Stimulated activated CD4-positive, alpha-beta T cell treated with anti-CD3 and anti-CD28 coated beads, Interleukin-12 subunit alpha, Interleukin-12 subunit beta, amount 100 ng/mL, for 24 hours (primary cell): Measurements from ENCODE around the gene ZBED4.

ENCODE experiments used
- DNase-seq, 2 experiments: peaks; one replicate each; pipeline ENCODE4 v3.0.0-alpha.2; 2020; ENCODE audit warnings: low read depth in 2 of 2

The ZBED4 gene

DNA sequence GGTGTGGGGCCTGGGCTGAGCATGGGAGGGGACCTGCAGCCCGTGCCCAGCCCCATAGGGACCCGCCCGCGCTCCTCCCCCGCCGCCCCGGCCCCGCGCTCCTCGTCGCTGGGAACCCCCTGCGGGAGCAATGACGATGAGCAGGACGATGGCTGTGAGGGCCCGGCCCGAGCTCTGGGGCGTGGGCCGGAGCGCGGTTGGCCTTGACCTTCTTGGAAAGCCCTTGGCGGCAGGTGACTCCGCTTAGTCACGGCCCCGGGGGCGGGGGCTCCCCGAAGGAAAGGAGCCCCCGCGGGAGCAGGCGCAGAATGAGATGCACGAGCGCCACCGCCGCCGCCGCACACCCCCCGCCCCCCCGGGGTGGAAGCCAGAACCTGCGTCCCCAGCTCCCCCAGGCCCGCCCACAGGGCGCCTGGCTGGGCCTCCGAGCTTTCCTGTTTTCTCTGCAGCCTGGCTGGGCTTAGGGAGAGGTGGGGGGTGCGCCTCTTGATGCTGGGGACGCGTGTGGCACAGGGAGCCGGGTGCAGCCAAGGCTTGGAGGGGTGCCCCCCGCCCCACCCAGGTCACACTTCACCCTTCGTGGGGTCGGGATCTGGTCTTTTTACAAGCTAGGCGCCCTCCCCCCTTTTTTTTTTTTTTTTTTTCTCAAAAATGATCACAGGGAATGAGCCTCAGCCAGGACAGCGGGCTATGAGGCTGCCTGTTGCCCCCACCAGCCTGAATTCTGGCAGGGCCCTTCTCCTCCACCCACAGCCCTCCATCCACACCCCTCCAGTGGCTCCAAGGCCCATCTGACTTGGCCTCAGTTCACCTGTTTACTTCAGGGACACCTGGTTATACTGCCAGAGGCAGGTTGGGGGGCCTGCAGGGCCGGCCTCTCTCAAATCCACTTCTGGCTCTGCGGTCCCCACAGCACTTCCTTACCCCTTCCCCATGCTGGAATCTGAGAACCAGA lies 82.7 kb downstream of the ZBED4 start:
- peak; percentile 90 to 98 for DNase-seq

DNA sequence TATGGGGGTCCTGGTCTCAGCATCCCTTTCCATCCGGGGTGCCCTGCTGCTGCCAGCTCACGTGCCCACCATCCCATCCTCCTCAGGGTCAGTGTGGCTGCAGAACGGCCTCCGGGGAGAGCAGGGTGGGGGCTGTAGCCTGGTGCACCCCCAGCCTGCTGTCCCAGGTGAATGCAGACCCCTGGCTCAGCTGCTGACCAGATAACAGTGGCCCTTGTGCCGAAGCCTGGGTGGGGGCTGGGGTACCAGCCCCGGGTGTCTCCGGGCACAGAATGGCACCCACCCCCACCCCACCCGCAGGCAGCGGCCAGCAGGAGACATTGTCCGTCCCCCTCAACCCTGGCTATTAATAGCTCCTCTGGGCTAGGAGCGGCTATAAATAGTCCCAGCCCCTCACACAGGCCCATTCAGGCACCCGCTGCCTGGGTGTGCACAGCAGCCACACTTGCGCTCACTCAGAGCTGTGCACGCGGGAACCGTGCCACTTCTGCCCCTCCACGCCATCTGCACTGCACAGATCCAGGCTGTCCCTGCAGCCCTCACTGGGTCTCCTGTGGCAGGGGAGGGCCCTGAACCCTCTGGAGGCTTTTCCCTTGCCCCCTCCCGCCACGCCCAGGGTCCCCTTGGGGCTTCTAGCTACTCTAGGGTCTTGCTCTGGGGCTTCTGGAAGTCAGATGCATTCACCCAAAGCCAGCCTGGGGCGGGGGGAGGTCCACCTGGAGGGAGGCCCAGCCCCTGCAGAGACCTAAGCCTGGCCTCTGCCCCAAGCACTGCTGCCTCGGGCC lies 83.5 kb downstream of the ZBED4 start:
- no peak for DNase-seq

DNA sequence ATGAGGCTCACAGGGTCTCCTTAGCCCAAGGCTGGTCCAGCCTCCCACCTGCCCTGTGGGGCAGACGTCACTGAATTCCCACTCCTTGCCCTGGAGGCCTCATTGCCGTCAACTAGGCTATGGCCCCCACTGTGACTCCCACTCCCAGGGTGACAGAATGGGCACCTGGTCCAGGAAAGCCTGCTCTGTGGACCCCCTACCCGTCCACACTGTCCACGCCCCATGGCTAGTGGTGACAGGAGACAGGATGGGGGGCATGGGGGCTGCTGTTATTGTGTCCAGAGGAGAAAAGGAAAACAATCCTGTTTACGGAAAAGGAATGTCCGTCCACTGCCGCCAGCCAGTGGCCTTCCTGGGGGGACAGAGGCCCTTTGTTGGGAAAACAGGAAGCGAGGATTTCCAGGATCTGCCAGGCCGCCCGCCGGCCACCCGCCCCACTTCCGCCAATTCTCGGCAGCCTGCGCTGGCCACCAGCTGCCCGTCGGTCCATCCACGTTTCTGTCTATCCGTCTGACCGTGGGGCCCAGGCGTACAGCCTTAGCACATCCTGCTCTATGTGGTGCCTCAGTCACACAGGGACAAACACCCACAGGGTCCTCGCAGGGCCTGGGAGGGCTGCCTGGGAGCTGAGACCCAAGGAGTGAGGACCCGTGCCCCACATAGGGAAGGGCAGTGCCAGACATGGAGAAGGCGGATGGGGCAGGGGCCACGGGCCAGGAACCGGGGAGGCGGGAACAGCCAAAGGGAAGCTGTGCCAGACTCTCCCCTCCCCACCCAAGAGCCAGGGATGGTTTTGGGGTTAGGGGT lies 84.3 kb downstream of the ZBED4 start:
- no peak for DNase-seq

DNA sequence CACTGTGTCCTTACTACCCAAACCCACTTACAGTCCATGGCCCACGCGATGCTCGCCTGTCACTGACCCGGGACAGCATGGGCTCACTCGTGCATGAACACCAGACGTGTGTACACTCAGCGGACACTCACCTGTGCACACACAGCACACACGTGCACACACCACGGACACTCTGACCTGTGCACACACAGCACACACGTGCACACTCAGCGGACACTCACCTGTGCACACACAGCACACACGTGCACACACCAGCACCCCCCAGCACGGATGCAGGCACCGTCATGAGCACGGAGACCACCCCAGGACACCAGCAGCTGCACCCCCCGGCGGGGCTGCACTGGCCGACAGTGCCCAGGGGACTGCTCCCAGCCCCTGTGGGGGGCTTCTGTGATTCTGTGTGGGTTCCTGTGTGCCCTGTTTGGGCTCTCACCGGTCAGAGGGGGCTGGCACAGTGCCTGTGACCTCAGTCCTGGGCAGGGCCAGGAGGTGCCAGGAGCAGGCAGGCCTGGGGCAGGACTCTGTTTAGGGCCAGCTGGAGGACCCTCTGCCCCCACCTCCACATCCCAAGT lies 85.0 kb downstream of the ZBED4 start:
- no peak for DNase-seq
